Measurements from ENCODE around the gene ZCCHC9. TPM values are rescaled to one million over a fixed set of nuclear protein-coding genes. Genes with fewer than 3 reads are reported as not detected.

Gene ZCCHC9
- total and polyA plus RNA-seq, 2 experiments from 2014 or later, result 18.9 to 20.2 TPM

DNA sequence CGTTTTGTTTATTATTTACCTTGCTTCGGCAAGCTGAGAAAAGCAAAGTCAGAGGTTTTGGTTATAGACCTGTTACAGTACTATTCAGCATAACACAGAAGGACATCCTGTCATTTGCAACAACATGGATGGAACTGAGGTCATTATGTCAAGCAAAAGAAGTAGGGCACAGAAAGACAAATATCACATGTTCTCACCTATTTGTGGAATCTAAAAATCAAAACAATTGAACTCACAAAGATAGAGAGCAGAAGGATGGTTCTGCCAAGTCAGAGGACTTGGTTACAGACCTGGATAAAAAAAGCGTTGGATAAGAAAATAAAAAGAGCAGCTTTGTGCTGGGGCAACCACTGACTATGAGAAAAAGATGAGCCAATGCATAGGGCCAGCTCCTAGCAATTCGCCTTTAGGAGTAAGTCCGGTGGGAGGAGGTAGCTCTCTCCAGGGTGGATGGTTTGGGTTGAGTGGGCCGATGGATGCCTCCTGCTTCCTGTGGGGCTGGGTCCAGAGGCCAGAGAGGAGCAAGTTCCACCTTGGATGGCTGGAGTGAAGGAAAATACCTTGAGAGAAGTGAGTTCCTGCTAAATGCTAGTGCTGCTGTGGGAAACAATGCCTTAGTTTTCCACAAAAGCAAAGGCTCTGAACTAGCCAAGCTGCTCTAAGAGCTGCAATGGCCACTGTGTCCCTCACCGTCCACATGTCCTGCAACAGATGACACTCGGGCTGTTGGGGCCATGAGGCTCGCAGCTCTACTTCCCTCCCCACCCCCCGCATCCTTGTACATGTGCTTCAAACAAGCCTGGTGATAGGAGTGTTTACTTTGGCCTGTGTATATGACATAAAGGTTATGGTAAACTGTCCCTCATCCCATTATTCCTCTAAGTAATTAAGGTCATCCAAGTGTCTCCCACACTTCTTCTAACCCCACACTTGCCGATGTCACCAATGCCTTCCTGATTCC is 54.2 kb downstream of the ZCCHC9 start:
- Histone ChIP-seq H4K20me1 (ENCODE audit: insufficient read depth) (no peaks in the 10 kb centered on the region), H3K27ac (no peak overlapping the region), H3K4me1 (ENCODE audit: insufficient read depth) (no peaks in the 10 kb centered on the region), H2AFZ (no peak overlapping the region), H3K27me3 (replicated peaks; ENCODE audit: insufficient read depth) (no peaks in the 10 kb centered on the region), H3K9me3 (ENCODE audit: low read depth) (no peaks in the 10 kb centered on the region), H3K9ac (no peak overlapping the region), H3K9me2 (ENCODE audit: insufficient read depth) (no peaks in the 10 kb centered on the region), H3K4me3 (no peak overlapping the region), H3K79me2 (ENCODE audit: insufficient read depth) (no peaks in the 10 kb centered on the region), H3F3A (ENCODE audit: insufficient read depth) (no peaks in the 10 kb centered on the region), H3K36me3 (ENCODE audit: low read depth) (no peaks in the 10 kb centered on the region), H3K4me2 (ENCODE audit: unreplicated experiment) (no peak overlapping the region)
- TF ChIP-seq EZH2phosphoT487 (IDR thresholded peaks at IDR 0.05; ENCODE audit: insufficient read depth, low read depth), result no peak
- TF ChIP-seq EZH2 (IDR thresholded peaks at IDR 0.05; ENCODE audit: insufficient read depth, poor library complexity, severe bottlenecking), result no peak
- WGBS, 2 experiments (ENCODE audit: low coverage in 1 of 2, low lambda C conversion rate in 2 of 2, missing lambda C conversion rate in 2 of 2), result 59 to 62% methylated on average over 11 of the region's 11 CpGs
- DNase-seq, result no peak
- in situ Hi-C loops (cut with MboI), result no loop called here

DNA sequence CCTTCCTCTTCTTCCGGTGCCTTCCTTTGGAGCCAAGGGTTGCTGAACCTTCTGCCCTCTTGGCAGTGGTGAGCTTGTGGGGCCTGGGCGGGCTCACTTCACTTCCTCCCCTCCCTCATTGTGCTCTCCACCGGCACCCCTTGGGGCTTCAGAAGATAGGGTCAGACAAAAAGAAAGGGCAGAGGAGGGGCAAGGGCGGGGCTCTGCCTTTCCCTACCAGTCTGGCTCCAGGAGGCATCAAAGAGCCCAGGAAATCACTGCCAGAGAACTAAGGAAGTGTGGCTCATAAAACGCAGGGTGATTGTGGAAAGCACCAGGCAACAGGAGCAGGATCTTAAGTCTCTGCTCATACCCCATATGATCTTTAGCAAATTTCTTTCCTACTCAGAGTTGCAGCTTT is 57.7 kb downstream of the ZCCHC9 start:
- Histone ChIP-seq H3K27ac (no peak overlapping the region), H3K79me2 (ENCODE audit: insufficient read depth) (no peaks in the 10 kb centered on the region), H3K36me3 (ENCODE audit: low read depth) (no peaks in the 10 kb centered on the region), H3K9me2 (ENCODE audit: insufficient read depth) (no peaks in the 10 kb centered on the region), H4K20me1 (ENCODE audit: insufficient read depth) (no peaks in the 10 kb centered on the region), H3K27me3 (replicated peaks; ENCODE audit: insufficient read depth) (no peaks in the 10 kb centered on the region), H3K4me3 (no peak overlapping the region), H2AFZ (no peak overlapping the region), H3K9me3 (ENCODE audit: low read depth) (no peaks in the 10 kb centered on the region), H3K9ac (no peak overlapping the region), H3K4me1 (ENCODE audit: insufficient read depth) (no peaks in the 10 kb centered on the region), H3F3A (ENCODE audit: insufficient read depth) (no peaks in the 10 kb centered on the region), H3K4me2 (ENCODE audit: unreplicated experiment) (no peak overlapping the region)
- DNase-seq, result no peak
- in situ Hi-C loops (cut with MboI), result no loop called here
- TF ChIP-seq EZH2 (IDR thresholded peaks at IDR 0.05; ENCODE audit: insufficient read depth, poor library complexity, severe bottlenecking) (no peak), EZH2phosphoT487 (IDR thresholded peaks at IDR 0.05; ENCODE audit: insufficient read depth, low read depth) (no peak)
- WGBS, 2 experiments (ENCODE audit: low coverage in 1 of 2, low lambda C conversion rate in 2 of 2, missing lambda C conversion rate in 2 of 2), result 44 to 46% methylated on average over 5 of the region's 5 CpGs

DNA sequence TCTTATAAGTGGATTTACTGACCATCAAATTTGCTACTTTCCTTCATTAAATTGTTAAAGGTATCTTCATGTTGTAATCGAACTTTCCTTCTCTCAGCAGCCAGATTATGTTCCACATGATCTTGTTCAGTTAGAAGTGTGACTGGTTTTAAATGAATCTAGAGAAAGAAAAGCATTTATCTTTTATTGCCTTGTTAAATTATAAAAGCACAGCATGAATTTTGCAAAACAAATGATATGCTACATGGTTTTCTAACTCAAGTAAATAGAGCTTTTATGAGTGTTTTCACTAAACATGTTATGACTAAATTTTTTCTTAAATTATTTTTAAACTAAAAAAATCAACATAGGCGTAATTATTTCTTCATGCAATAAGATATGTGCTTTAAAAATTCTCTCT is 58.5 kb downstream of the ZCCHC9 start:
- no peaks in the 10 kb centered on the region for H3K79me2 ChIP-seq (ENCODE audit: insufficient read depth)
- no peak overlapping the region for H3K9ac ChIP-seq
- 52 to 58% methylated on average over 2 of the region's 2 CpGs for WGBS, 2 experiments (ENCODE audit: low coverage in 1 of 2, low lambda C conversion rate in 2 of 2, missing lambda C conversion rate in 2 of 2)
- H3F3A ChIP-seq (ENCODE audit: insufficient read depth), result no peaks in the 10 kb centered on the region
- H3K27me3 ChIP-seq (replicated peaks; ENCODE audit: insufficient read depth), result no peaks in the 10 kb centered on the region
- no peaks in the 10 kb centered on the region for H3K9me2 ChIP-seq (ENCODE audit: insufficient read depth)
- no peak overlapping the region for H3K4me3 ChIP-seq
- no peaks in the 10 kb centered on the region for H3K36me3 ChIP-seq (ENCODE audit: low read depth)
- H3K4me2 ChIP-seq (ENCODE audit: unreplicated experiment), result no peak overlapping the region
- no peaks in the 10 kb centered on the region for H4K20me1 ChIP-seq (ENCODE audit: insufficient read depth)
- no peak for DNase-seq
- H2AFZ ChIP-seq, result no peak overlapping the region
- TF ChIP-seq EZH2 (IDR thresholded peaks at IDR 0.05; ENCODE audit: insufficient read depth, poor library complexity, severe bottlenecking), result no peak
- no peak for TF ChIP-seq EZH2phosphoT487 (IDR thresholded peaks at IDR 0.05; ENCODE audit: insufficient read depth, low read depth)
- H3K27ac ChIP-seq, result no peak overlapping the region
- H3K4me1 ChIP-seq (ENCODE audit: insufficient read depth), result no peaks in the 10 kb centered on the region
- no peaks in the 10 kb centered on the region for H3K9me3 ChIP-seq (ENCODE audit: low read depth)
- in situ Hi-C loops (cut with MboI), result no loop called here

DNA sequence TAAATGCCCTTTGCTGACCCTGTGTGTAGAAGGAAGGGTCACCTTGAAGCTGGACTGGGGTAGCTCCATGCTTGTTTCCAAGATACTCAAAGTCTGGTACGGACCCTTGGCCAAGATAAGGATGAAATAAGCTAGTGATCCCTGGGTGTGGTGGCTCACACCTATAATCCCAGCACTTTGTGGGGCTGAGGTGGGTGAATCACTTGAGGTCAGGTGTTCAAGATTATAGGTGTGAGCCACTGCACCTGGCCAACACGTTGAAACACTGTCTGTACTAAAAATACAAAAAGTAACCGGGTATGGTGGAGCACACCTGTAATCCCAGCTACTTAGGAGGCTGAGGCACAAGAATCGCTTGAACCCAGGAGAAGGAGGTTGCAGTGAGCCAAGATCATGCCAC is 59.3 kb downstream of the ZCCHC9 start:
- no peaks in the 10 kb centered on the region for H3K9me3 ChIP-seq (ENCODE audit: low read depth)
- H4K20me1 ChIP-seq (ENCODE audit: insufficient read depth), result no peaks in the 10 kb centered on the region
- no peaks in the 10 kb centered on the region for H3F3A ChIP-seq (ENCODE audit: insufficient read depth)
- in situ Hi-C loops (cut with MboI), result no loop called here
- no peak overlapping the region for H3K4me3 ChIP-seq
- WGBS, 2 experiments (ENCODE audit: low coverage in 1 of 2, low lambda C conversion rate in 2 of 2, missing lambda C conversion rate in 2 of 2), result 60 to 68% methylated on average over 4 of the region's 4 CpGs
- H2AFZ ChIP-seq, result no peak overlapping the region
- no peak overlapping the region for H3K27ac ChIP-seq
- H3K79me2 ChIP-seq (ENCODE audit: insufficient read depth), result no peaks in the 10 kb centered on the region
- no peaks in the 10 kb centered on the region for H3K36me3 ChIP-seq (ENCODE audit: low read depth)
- TF ChIP-seq EZH2phosphoT487 (IDR thresholded peaks at IDR 0.05; ENCODE audit: insufficient read depth, low read depth) (no peak), EZH2 (IDR thresholded peaks at IDR 0.05; ENCODE audit: insufficient read depth, poor library complexity, severe bottlenecking) (no peak)
- H3K9ac ChIP-seq, result no peak overlapping the region
- no peaks in the 10 kb centered on the region for H3K9me2 ChIP-seq (ENCODE audit: insufficient read depth)
- no peak for DNase-seq
- no peaks in the 10 kb centered on the region for H3K4me1 ChIP-seq (ENCODE audit: insufficient read depth)
- no peaks in the 10 kb centered on the region for H3K27me3 ChIP-seq (replicated peaks; ENCODE audit: insufficient read depth)
- H3K4me2 ChIP-seq (ENCODE audit: unreplicated experiment), result no peak overlapping the region

Measured in GM23248 (cell line).